ENCODE measurements around the gene C1orf52. TPM values are rescaled to one million over a fixed set of nuclear protein-coding genes. Genes with fewer than 3 reads are reported as not detected.

The C1orf52 gene
- total RNA-seq, 1 experiment from 2014 or later = 44.5 TPM

DNA sequence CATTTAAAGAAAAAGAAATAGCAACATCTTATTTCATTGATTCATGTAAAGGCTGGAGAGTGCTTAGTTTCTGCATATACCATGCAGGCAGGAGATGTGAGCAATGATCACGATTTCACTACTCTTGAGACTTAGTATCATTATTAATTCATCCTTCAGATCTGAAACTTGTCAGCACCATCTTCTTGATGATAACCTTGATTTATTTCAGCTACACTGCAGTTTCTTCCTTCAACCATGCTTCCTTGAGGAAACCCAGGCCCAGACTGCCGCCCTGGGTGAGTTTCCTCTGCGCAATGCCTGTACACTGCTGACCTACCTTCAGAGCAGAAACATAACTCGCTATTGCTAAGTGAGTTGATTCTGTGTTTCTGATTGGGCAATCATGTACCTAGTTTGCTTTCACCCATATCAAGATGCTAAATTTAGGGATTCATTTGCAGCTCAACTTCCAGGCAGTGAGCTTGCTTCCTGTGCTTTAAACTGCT, 30.4 kb upstream of the C1orf52 start:
- no peaks in the 10 kb centered on the region for H3K9me3 Mint-ChIP-seq
- CTCF ChIA-PET = no interaction called here
- no peak for DNase-seq (ENCODE audit: low spot score)
- H3K27me3 Mint-ChIP-seq (ENCODE audit: low read depth) = no peaks in the 10 kb centered on the region
- no peak for TF ChIP-seq STAT6 (CRISPR knock-in tag; conservative IDR thresholded peaks at IDR 0.05; ENCODE audit: low read depth)
- no peak for TF ChIP-seq JUN (CRISPR knock-in tag; IDR thresholded peaks at IDR 0.05)
- no peaks in the 10 kb centered on the region for H3K4me1 Mint-ChIP-seq
- ATAC-seq = no peak
- POLR2A ChIA-PET = no interaction called here
- no peak overlapping the region for H3K4me3 Mint-ChIP-seq
- H3K36me3 Mint-ChIP-seq = no peaks in the 10 kb centered on the region
- no peak overlapping the region for H3K27ac Mint-ChIP-seq

- no peak for DNase-seq (ENCODE audit: low spot score)
- TF ChIP-seq ZNF232 (CRISPR knock-in tag; IDR thresholded peaks at IDR 0.05) = no peak
- TF ChIP-seq ZBTB21 (CRISPR knock-in tag; IDR thresholded peaks at IDR 0.05; ENCODE audit: borderline replicate concordance) = no peak
- no peak for TF ChIP-seq AR (CRISPR knock-in tag; IDR thresholded peaks at IDR 0.05)
- no peak for TF ChIP-seq OVOL2 (CRISPR knock-in tag; IDR thresholded peaks at IDR 0.05; ENCODE audit: borderline replicate concordance)
- no peak for TF ChIP-seq ZNF396 (CRISPR knock-in tag; IDR thresholded peaks at IDR 0.05; ENCODE audit: borderline replicate concordance)
- TF ChIP-seq, protein P1, sequence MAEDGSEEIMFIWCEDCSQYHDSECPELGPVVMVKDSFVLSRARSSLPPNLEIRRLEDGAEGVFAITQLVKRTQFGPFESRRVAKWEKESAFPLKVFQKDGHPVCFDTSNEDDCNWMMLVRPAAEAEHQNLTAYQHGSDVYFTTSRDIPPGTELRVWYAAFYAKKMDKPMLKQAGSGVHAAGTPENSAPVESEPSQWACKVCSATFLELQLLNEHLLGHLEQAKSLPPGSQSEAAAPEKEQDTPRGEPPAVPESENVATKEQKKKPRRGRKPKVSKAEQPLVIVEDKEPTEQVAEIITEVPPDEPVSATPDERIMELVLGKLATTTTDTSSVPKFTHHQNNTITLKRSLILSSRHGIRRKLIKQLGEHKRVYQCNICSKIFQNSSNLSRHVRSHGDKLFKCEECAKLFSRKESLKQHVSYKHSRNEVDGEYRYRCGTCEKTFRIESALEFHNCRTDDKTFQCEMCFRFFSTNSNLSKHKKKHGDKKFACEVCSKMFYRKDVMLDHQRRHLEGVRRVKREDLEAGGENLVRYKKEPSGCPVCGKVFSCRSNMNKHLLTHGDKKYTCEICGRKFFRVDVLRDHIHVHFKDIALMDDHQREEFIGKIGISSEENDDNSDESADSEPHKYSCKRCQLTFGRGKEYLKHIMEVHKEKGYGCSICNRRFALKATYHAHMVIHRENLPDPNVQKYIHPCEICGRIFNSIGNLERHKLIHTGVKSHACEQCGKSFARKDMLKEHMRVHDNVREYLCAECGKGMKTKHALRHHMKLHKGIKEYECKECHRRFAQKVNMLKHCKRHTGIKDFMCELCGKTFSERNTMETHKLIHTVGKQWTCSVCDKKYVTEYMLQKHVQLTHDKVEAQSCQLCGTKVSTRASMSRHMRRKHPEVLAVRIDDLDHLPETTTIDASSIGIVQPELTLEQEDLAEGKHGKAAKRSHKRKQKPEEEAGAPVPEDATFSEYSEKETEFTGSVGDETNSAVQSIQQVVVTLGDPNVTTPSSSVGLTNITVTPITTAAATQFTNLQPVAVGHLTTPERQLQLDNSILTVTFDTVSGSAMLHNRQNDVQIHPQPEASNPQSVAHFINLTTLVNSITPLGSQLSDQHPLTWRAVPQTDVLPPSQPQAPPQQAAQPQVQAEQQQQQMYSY (CRISPR knock-in tag; IDR thresholded peaks at IDR 0.05) = no peak
- TF ChIP-seq SMAD4 (CRISPR knock-in tag; IDR thresholded peaks at IDR 0.05) = no peak
- TF ChIP-seq EMX1 (CRISPR knock-in tag; IDR thresholded peaks at IDR 0.05) = no peak
- no peak for TF ChIP-seq CBFB (CRISPR knock-in tag; IDR thresholded peaks at IDR 0.05; ENCODE audit: low read depth)
- ChIA-PET POLR2A (no interaction called here), CTCF (interaction anchor here (1.1 kb wide), 1 partner anchor 29 kb away, joined by 3 read pairs; no protein-coding TSS in a partner anchor)
- Mint-ChIP-seq H3K9me3 (no peaks in the 10 kb centered on the region), H3K4me3 (no peak overlapping the region), H3K4me1 (no peaks in the 10 kb centered on the region), H3K27ac (0 out of 2 replicates have a peak overlapping the region, but pooled peaks have one; percentile 15), H3K36me3 (no peaks in the 10 kb centered on the region), H3K27me3 (ENCODE audit: low read depth) (no peaks in the 10 kb centered on the region)
- ATAC-seq = no peak
These were observed 29.9 kb upstream of the C1orf52 start for GRCh38 chr1:85289207-85289847.

DNA sequence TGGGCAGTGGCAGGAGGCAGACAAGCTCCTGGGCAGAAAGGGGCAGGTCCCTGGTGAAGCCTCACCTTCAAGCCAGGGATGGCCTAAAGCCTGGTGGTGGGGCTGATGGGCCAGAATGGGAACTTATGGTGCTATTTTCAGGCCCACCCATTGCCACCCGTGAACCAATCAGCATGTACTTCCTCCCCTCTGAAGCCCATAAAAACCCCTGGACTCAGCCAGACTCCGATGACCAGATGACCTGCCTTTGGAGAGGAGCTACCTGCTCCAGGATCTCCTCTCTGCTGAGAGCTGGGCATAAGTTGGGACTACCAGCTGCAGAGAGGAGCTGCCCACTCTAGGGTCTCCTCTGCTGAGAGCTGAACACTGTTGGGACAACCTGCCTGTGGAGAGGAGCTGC, 24.7 kb upstream of the C1orf52 start:
- ChIA-PET CTCF (interaction anchor here (0.6 to 2.0 kb wide), 7 partner anchors 9 to 409 kb away, joined by 3 to 8 read pairs (median 3); partner anchors contain the start of gene C1orf52), POLR2A (no interaction called here)
- no peaks in the 10 kb centered on the region for H3K27me3 Mint-ChIP-seq (ENCODE audit: low read depth)
- H3K27ac Mint-ChIP-seq = no peak overlapping the region
- peaks cover 24% of the 10 kb centered on the region for H3K4me1 Mint-ChIP-seq
- no peaks in the 10 kb centered on the region for H3K36me3 Mint-ChIP-seq
- no peaks in the 10 kb centered on the region for H3K9me3 Mint-ChIP-seq
- ATAC-seq (no peak), DNase-seq (ENCODE audit: low spot score) (no peak)
- no peak overlapping the region for H3K4me3 Mint-ChIP-seq
- TF ChIP-seq FOXP1 (CRISPR knock-in tag; IDR thresholded peaks at IDR 0.05; ENCODE audit: borderline replicate concordance) (no peak), OVOL2 (CRISPR knock-in tag; IDR thresholded peaks at IDR 0.05; ENCODE audit: borderline replicate concordance) (no peak), RELA (CRISPR knock-in tag; IDR thresholded peaks at IDR 0.05; ENCODE audit: borderline replicate concordance) (no peak), SOX15 (CRISPR knock-in tag; IDR thresholded peaks at IDR 0.05) (no peak), NR1H2 (CRISPR knock-in tag; IDR thresholded peaks at IDR 0.05) (no peak)
- TF ChIP-seq, protein P2, sequence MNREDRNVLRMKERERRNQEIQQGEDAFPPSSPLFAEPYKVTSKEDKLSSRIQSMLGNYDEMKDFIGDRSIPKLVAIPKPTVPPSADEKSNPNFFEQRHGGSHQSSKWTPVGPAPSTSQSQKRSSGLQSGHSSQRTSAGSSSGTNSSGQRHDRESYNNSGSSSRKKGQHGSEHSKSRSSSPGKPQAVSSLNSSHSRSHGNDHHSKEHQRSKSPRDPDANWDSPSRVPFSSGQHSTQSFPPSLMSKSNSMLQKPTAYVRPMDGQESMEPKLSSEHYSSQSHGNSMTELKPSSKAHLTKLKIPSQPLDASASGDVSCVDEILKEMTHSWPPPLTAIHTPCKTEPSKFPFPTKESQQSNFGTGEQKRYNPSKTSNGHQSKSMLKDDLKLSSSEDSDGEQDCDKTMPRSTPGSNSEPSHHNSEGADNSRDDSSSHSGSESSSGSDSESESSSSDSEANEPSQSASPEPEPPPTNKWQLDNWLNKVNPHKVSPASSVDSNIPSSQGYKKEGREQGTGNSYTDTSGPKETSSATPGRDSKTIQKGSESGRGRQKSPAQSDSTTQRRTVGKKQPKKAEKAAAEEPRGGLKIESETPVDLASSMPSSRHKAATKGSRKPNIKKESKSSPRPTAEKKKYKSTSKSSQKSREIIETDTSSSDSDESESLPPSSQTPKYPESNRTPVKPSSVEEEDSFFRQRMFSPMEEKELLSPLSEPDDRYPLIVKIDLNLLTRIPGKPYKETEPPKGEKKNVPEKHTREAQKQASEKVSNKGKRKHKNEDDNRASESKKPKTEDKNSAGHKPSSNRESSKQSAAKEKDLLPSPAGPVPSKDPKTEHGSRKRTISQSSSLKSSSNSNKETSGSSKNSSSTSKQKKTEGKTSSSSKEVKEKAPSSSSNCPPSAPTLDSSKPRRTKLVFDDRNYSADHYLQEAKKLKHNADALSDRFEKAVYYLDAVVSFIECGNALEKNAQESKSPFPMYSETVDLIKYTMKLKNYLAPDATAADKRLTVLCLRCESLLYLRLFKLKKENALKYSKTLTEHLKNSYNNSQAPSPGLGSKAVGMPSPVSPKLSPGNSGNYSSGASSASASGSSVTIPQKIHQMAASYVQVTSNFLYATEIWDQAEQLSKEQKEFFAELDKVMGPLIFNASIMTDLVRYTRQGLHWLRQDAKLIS (CRISPR knock-in tag; IDR thresholded peaks at IDR 0.05; ENCODE audit: borderline replicate concordance) = no peak
- TF ChIP-seq, protein P3, sequence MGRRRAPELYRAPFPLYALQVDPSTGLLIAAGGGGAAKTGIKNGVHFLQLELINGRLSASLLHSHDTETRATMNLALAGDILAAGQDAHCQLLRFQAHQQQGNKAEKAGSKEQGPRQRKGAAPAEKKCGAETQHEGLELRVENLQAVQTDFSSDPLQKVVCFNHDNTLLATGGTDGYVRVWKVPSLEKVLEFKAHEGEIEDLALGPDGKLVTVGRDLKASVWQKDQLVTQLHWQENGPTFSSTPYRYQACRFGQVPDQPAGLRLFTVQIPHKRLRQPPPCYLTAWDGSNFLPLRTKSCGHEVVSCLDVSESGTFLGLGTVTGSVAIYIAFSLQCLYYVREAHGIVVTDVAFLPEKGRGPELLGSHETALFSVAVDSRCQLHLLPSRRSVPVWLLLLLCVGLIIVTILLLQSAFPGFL (CRISPR knock-in tag; IDR thresholded peaks at IDR 0.05; ENCODE audit: borderline replicate concordance) = no peak
